IPS-20b (cell line): ENCODE data around the gene FHL3.

Experiments used
- H3K27ac ChIP-seq: one replicate; pipeline ENCODE4 v1.5.1; 2013; ENCODE audit warnings: low read length
- H3K27me3 ChIP-seq: 2 replicates; pipeline ENCODE4 v1.6.1; 2013; ENCODE audit warnings: mild to moderate bottlenecking, low read length, inconsistent platforms; ENCODE audit not compliant: insufficient read depth
- H3K36me3 ChIP-seq: 2 replicates; pipeline ENCODE4 v1.6.1; 2013; ENCODE audit warnings: low read depth, mild to moderate bottlenecking, inconsistent platforms, low read length, moderate library complexity; ENCODE audit not compliant: insufficient read depth
- H3K4me1 ChIP-seq: 2 replicates; pipeline ENCODE4 v1.6.1; 2013; ENCODE audit warnings: mild to moderate bottlenecking, control low read depth, inconsistent platforms, low read length, moderate library complexity; ENCODE audit not compliant: insufficient read depth
- H3K4me3 ChIP-seq: 2 replicates; pipeline ENCODE4 v1.5.1; 2013; ENCODE audit warnings: mild to moderate bottlenecking, low read length, inconsistent platforms
- H3K9ac ChIP-seq: 2 replicates; pipeline ENCODE4 v1.6.1; 2013; ENCODE audit warnings: low read depth, mild to moderate bottlenecking, inconsistent platforms, low read length, moderate library complexity
- H3K9me3 ChIP-seq: 2 replicates; pipeline ENCODE4 v1.6.1; 2013; ENCODE audit warnings: mild to moderate bottlenecking, low read depth, low read length, inconsistent platforms; ENCODE audit not compliant: insufficient read depth

Gene FHL3

DNA sequence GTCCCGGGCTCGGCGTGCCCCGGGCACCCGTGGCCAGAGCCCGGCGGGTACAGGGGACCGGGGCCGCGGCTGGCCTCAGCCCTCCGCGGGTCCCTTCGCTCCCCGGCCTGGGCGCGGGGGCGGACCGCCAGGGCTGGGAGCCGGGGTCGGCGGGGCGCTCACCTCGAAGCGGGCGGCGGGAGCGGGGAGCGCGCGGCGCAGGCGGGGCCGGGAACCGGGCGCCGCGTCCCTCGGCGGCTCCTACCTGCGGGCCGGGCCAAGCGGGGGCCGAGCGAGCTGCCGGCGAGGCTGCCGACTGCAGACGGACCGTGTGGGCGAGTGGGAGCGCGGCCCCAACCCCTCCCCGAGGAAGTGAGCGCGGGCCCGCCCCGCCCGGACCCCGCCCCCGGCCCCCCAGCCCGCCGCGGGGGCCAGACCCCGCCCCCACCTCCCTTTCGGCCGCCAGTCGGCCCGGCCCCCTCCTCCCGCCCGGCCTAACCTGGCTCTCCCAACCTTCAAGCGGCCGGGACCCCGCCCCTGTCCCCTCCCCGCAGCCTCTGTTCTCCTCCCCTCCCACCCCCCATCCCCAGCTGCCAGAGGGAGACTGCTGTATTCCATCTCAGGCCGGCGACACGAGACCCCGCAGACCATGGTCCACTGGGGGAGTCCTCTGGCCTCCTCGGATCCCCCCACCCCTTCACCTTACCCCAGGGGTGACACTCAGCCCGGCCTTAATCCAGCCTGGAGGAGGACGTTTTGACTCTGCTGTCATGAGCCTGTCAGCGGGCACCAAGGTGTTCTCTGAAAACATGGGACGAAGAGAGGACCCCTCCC lies at the start of gene FHL3:
Gene FHL3, minus strand, starts transcription at position 320 of the 813 bp plus-strand sequence. CDS start 6,102 bp downstream, outside the sequence.
- peaks cover 36% of the 10 kb centered on the region for H3K4me1 ChIP-seq
- peaks cover 8% of the 10 kb centered on the region for H3K27me3 ChIP-seq
- peak within 1 kb of the TSS; percentile 87 for H3K4me3 ChIP-seq
- H3K36me3 ChIP-seq: no peaks in the 10 kb centered on the region
- H3K27ac ChIP-seq: no peak within 1 kb of the TSS
- H3K9ac ChIP-seq: peak within 1 kb of the TSS; percentile 80
- no peaks in the 10 kb centered on the region for H3K9me3 ChIP-seq

DNA sequence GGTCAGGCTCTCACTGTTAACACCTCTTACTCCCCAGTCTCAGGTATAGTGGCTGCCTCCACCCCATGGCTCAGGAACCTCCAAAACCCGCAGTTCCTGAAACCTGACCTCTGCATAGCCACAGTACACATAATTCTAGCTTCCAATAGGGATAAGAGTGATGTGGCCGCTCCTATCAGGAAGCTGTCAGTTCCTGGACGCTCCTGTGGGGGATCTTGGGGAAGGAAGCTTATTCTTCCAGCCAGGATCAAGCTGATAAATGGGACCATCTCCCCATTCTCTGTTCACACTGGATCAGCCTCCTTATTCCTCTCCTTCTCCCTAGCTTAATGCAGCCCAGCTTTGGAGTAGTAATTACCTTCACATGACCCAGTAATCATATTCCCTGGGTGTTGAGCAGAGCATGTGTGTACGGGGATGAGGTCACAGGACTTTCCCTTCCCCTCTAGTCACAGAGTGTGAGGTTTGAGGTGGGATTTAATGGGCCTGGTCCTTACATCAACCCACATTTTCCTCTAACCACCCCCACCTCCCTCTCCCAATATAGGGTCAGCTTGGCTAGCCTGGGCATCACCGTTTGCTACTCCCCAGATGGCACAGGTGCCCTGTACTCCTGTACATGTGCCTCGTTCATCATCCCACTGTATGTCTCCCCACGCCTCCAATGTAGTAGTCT lies 48.2 kb upstream of the FHL3 start:
- no peak overlapping the region for H3K27ac ChIP-seq

DNA sequence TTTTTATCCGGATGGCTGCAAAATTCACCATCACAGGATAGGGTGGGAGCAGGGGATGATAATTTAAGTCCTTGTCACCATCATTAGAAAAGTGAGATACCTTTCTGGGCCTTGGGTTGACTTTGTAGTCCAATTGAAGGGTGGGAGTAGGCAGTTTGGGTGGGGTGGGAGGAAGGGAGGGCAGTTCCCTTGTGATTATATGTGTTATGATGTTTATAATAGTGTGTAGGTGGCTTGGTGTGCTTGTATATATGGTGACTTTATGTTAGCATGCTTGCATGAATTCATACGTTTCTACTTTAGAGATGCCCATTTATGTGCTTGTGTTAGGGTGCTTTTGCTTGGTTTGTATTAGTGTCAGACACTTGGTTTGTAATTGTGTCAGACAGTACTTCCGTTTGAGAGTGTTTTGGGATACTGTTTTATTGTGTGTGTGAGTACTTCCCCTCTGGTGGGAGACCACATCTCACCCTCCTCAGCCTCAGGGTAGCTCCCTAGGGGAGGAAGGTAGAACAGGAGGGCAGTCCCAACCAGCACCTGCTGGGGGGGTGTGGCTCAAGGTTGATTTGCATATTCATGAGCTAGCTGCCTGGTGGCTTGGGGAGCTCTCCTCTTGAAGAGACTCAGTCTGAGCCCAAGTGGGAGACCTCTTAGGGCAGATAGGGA lies 47.6 kb upstream of the FHL3 start:
- peaks cover 17% of the 10 kb centered on the region for H3K27me3 ChIP-seq
- H3K4me1 ChIP-seq: peaks cover 7% of the 10 kb centered on the region; the same call in 1 of the 2 replicates
- no peak overlapping the region for H3K9ac ChIP-seq
- H3K27ac ChIP-seq: no peak overlapping the region
- no peaks in the 10 kb centered on the region for H3K9me3 ChIP-seq
- H3K36me3 ChIP-seq: no peaks in the 10 kb centered on the region
- no peak overlapping the region for H3K4me3 ChIP-seq

More for the DNA sequence above, 48.2 kb upstream of the FHL3 start:
- Histone ChIP-seq H3K4me3 (no peak overlapping the region), H3K36me3 (no peaks in the 10 kb centered on the region), H3K9me3 (no peaks in the 10 kb centered on the region), H3K27me3 (peaks cover 11% of the 10 kb centered on the region), H3K9ac (no peak overlapping the region), H3K4me1 (peaks cover 4% of the 10 kb centered on the region; the same call in 1 of the 2 replicates)

DNA sequence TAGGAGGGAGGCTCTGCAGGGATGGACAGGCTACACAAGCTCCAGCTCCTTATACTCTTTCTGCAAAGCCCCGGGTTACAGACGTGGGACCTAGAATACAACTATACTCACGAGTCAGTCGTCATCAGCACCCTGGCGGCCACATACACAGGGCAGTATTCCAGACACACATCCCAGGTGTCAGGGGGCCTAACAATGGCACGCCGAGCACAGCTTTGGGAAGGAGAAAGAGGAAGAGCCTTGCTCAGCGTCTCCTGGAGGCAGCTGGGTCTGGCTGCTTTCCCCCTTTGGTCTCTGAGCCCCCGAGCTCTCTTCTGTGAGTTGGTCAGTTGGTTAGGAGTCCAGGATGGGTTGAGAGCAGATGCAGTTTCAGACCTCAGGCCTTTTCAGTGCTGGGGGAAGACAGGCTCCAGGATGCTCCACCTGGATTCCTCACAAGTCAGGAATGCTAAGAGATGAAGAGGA lies 45.8 kb upstream of the FHL3 start:
- H3K9me3 ChIP-seq: no peaks in the 10 kb centered on the region
- peaks cover 25% of the 10 kb centered on the region for H3K27me3 ChIP-seq
- H3K4me3 ChIP-seq: no peak overlapping the region
- H3K4me1 ChIP-seq: peaks cover 8% of the 10 kb centered on the region; the same call in 1 of the 2 replicates
- H3K36me3 ChIP-seq: no peaks in the 10 kb centered on the region
- H3K9ac ChIP-seq: no peak overlapping the region
- H3K27ac ChIP-seq: no peak overlapping the region

DNA sequence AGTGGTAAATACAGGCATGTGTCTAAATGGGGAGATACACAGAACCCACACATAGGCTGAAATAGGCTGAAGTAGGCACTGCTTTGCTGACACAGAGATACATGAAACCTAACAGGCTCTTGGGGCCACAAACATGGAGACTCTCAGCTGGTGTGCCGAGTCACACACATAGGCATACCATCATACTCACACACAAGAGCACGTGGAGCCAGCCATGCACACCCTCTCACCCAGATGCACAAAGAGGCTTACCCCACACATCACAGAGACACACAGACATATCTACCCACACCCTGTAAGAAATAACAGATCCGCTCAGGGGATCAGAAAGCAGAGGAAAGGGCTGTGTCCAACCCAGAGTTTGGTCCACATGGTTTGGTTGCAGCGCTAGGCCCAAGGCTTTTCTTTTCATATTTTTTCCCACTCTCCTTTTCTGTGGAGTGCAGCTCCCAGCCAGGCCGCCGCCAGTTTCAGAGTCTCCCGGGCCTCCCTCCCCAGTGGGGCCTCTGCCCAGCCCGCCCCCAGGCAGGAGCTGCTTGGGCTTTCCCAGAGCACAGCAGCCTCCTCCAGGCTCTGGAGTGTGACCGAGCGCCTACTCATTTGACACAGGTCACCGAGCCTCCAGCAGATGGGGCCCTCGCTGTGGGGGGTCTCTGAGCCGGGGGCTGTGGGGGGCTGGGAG lies 45.2 kb upstream of the FHL3 start:
- Histone ChIP-seq H3K9me3 (no peaks in the 10 kb centered on the region), H3K4me3 (no peak overlapping the region), H3K36me3 (no peaks in the 10 kb centered on the region), H3K27ac (no peak overlapping the region), H3K4me1 (peaks cover 8% of the 10 kb centered on the region; the same call in 1 of the 2 replicates), H3K27me3 (peaks cover 30% of the 10 kb centered on the region), H3K9ac (no peak overlapping the region)

DNA sequence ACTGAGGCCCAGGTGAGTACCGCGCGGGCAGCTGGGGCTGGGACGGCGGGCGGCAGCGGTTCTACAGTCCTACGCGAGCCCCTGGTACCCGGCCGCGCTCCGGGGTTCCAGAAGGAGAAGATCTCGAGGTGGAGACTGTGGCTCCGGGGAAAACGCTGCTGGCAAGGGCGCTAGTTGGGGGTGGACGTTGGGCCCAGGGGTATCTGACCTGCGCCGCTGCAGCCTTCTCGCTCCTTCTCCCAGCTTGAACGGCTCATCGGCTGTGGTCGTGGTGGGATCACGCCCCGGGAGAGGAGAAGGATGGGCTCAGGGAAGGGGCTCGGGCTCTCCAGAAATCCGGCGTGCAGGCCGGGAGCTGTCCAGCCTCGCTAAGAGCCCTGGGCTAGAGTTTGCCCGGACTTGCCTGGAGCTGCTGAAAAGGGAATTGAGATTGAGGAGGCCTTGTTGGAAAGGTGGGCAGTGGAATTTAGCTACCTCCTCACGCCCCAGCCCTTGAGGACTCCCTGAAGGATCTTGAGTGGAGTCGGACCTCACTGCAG lies 42.4 kb upstream of the FHL3 start:
- Histone ChIP-seq H3K9ac (no peak overlapping the region), H3K27ac (no peak overlapping the region), H3K4me3 (peak overlapping the region; percentile 69), H3K36me3 (no peaks in the 10 kb centered on the region), H3K27me3 (peaks cover 59% of the 10 kb centered on the region), H3K4me1 (peaks cover 4% of the 10 kb centered on the region; the same call in 1 of the 2 replicates), H3K9me3 (no peaks in the 10 kb centered on the region)

- Histone ChIP-seq H3K4me1 (peaks cover 4% of the 10 kb centered on the region; the same call in 1 of the 2 replicates), H3K9ac (peak overlapping the region; percentile 11; the same call in 1 of the 2 replicates), H3K36me3 (no peaks in the 10 kb centered on the region), H3K9me3 (no peaks in the 10 kb centered on the region), H3K27me3 (peaks cover 65% of the 10 kb centered on the region), H3K27ac (no peak overlapping the region), H3K4me3 (peak overlapping the region; percentile 69)
Measured at GRCh38 chr1:38046884-38047602, 41.7 kb upstream of the FHL3 start.

DNA sequence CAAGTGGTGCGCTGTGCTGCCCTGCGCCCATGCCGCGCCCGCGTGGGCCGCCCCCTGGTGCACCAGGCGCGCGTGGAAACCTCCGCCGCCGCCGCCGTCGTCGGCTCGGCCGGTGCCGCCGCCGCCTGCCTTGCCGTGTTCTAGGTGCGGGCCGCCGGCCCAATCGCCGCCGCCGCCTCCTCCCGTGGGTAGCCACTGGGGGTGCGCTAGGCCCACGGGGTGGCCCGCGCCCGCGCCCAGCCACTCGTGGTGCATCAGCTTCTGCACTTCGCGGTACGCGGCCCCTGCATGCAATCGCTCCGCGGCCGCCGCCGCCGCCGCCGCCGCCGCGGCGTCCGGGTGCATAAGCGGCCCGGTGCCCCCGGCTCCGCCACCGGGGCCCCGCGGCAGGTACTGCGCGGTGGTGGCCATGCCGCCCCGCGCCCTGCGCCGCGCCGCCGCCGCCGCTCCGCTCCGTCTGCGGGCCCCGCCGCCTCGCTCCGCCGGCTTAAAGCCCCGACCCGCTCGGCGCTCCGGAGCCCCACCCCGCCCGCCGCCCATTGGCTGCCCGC lies 41.1 kb upstream of the FHL3 start, which contains the start of gene POU3F1:
Gene POU3F1, minus strand, starts transcription at position 461 of the 551 bp plus-strand sequence. Its CDS starts 50 bp downstream, at position 411.
- Histone ChIP-seq H3K9me3 (no peaks in the 10 kb centered on the region), H3K9ac (peak within 1 kb of the TSS; percentile 11; the same call in 1 of the 2 replicates), H3K27ac (no peak within 1 kb of the TSS), H3K27me3 (peaks cover 67% of the 10 kb centered on the region), H3K4me3 (peak within 1 kb of the TSS; percentile 87), H3K4me1 (peaks cover 4% of the 10 kb centered on the region; the same call in 1 of the 2 replicates), H3K36me3 (no peaks in the 10 kb centered on the region)

DNA sequence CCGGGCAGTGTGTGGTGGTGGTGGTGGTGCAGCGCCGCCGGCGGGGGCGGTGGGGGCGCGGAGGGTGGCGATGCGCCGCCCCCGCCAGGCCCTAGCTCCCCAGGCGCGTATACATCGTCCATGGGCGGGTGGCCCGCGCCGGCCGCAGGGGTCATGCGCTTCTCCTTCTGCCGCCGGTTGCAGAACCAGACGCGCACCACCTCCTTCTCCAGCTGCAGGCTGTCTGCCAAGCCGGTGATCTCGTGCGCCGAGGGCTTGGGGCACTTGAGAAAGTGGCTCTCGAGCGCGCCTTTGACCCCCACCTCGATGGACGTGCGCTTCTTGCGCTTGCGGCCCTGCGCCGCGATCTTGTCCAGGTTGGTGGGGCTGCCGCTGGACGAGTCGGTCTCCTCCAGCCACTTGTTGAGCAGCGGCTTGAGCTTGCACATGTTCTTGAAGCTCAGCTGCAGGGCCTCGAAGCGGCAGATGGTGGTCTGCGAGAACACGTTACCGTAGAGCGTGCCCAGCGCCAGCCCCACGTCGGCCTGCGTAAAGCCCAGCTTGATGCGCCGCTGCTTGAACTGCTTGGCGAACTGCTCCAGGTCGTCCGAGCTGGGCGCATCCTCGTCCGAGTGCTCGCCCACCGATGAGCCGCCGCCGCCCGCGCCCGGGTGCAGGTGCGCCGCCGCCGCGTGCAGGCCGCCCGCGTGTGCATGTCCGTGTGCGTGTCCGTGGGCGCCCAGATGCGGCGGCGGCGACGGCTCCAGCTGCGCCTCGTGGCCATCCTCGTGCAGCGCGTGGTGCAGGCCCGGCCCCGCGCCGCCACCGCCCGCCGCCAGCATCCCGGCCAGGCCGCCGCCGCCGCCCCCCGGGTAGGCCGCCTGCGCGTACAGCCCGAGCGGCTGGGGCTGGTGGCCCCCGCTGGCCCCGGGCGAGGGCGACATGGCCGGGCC lies 40.4 kb upstream of the FHL3 start:
- Histone ChIP-seq H3K27me3 (peaks cover 71% of the 10 kb centered on the region), H3K4me3 (peak overlapping the region; percentile 87), H3K9me3 (no peaks in the 10 kb centered on the region)

More for the DNA sequence above, 40.4 kb upstream of the FHL3 start:
- Histone ChIP-seq H3K9ac (no peak overlapping the region; the same call in 1 of the 2 replicates), H3K4me1 (peaks cover 4% of the 10 kb centered on the region; the same call in 1 of the 2 replicates), H3K36me3 (no peaks in the 10 kb centered on the region), H3K27ac (no peak overlapping the region)
